ENCODE results near the gene MAP2. TPM values are rescaled to one million over a fixed set of nuclear protein-coding genes. Genes with fewer than 3 reads are reported as not detected.

The MAP2 gene
- total and polyA plus RNA-seq, 2 experiments from 2014 or later = 2.9 to 4.4 TPM

- no peaks in the 10 kb centered on the region for H3K79me2 ChIP-seq (replicated peaks; ENCODE audit: insufficient read depth)
- peaks cover 46% of the 10 kb centered on the region for H3K27me3 ChIP-seq (ENCODE audit: insufficient read depth)
- no peaks in the 10 kb centered on the region for H3K9me3 Mint-ChIP-seq
- H3K9me2 ChIP-seq (ENCODE audit: insufficient read depth) = no peaks in the 10 kb centered on the region
- H3K36me3 ChIP-seq (ENCODE audit: insufficient read depth) = no peaks in the 10 kb centered on the region
- no peak overlapping the region for H3K27ac Mint-ChIP-seq
- no peak overlapping the region for H3K27ac ChIP-seq (ENCODE audit: low read depth)
- no peaks in the 10 kb centered on the region for H3K36me3 Mint-ChIP-seq (ENCODE audit: low read depth)
- ATAC-seq (no peak), DNase-seq (ENCODE audit: low spot score) (peak; percentile 43)
- H3K4me2 ChIP-seq = no peak overlapping the region
- H4K20me1 ChIP-seq (replicated peaks; ENCODE audit: insufficient read depth) = no peaks in the 10 kb centered on the region
- H3K4me3 ChIP-seq = no peak overlapping the region
- H3F3A ChIP-seq (replicated peaks; ENCODE audit: low read depth) = no peaks in the 10 kb centered on the region
- H3K4me3 Mint-ChIP-seq = no peak overlapping the region
- peaks cover 14% of the 10 kb centered on the region; the same call in 2 of the 3 replicates for H3K4me1 Mint-ChIP-seq
- H2AFZ ChIP-seq = no peak overlapping the region
- H3K27me3 Mint-ChIP-seq (ENCODE audit: insufficient read depth, low read depth, poor library complexity) = peaks cover 20% of the 10 kb centered on the region
- no peak for TF ChIP-seq EZH2 (IDR thresholded peaks at IDR 0.05; ENCODE audit: low read depth, unreplicated experiment)
- no peak for TF ChIP-seq CTCF (conservative IDR thresholded peaks at IDR 0.05; ENCODE audit: low read depth in 2 of 2)
- TF ChIP-seq ZNF462 (CRISPR knock-in tag; IDR thresholded peaks at IDR 0.05) = no peak
- no peak for TF ChIP-seq NANOG (IDR thresholded peaks at IDR 0.05; ENCODE audit: borderline replicate concordance)
- TF ChIP-seq EZH2phosphoT487 (IDR thresholded peaks at IDR 0.05; ENCODE audit: unreplicated experiment) = no peak
- TF ChIP-seq ETS1 (IDR thresholded peaks at IDR 0.05) = no peak
- no peak for TF ChIP-seq ZNF331 (CRISPR knock-in tag; IDR thresholded peaks at IDR 0.05; ENCODE audit: low read depth)
- TF ChIP-seq STAT1 (IDR thresholded peaks at IDR 0.05; ENCODE audit: unreplicated experiment) = no peak
- no peak for TF ChIP-seq POLR2AphosphoS5 (IDR thresholded peaks at IDR 0.05; ENCODE audit: low read depth)
- no peak for TF ChIP-seq JUNB (IDR thresholded peaks at IDR 0.05; ENCODE audit: unreplicated experiment)
- no peak for TF ChIP-seq REST (IDR thresholded peaks at IDR 0.05; ENCODE audit: unreplicated experiment)
- TF ChIP-seq CREB1 (CRISPR knock-in tag; IDR thresholded peaks at IDR 0.05; ENCODE audit: low read depth) = no peak
- TF ChIP-seq ZNF114 (CRISPR knock-in tag; IDR thresholded peaks at IDR 0.05) = no peak
- peaks cover 11% of the 10 kb centered on the region for H3K4me1 ChIP-seq (ENCODE audit: insufficient read depth)
Measured at GRCh38 chr2:209773377-209773776, 349.5 kb downstream of the MAP2 start.

Measured in GM23338 (cell line).